ENCODE measurements around the gene CD9.

CD9 gene

DNA sequence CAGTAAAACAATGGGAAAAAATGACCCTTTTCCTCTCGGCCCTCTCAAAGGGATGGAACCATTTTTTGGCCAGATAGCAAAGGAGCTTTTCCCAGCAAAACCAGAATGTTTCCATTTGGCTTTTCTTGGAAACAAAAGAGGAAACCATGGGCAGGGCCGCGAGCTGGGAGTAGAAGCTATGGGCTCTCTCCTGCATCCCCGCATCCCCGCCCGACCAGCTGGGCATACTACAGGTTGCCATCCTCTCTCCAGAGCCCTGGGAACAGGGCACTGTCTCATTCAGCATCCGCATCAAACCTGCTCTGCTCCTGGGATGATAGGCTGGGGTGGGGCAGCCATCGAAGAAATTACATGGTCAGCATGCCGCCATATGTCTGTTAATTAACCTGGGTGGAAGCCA, 20.9 kb downstream of the CD9 start:
- no peak for DNase-seq (ENCODE audit: low spot score)

DNA sequence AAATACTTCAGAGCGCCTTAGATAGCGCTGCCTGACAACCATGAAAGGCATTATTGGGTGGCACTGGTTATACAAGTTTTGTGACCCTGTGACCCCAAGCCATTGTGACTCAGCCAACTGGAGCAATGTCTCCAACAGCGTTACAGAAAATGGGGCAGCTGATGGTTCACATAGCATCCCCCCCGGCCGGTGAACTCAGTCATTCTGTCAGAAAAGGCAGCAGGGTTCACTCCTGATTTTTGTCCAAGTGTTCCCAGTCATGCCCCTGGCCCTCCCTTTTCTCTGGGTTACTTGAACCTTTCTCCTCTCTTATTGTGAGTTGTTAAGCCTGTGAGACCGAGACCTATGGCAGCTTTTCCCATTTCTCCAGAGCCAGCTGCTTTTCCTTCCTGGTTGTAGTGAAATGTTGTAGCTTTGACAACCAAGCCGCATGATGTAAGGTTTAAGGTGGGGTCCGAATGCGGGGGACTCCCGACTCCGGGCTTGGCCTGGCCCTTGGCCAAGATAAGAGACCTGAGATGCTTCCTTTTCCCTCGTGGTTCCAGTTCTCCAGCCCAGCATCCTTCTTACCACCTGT, 22.0 kb downstream of the CD9 start:
- no peak for DNase-seq (ENCODE audit: low spot score)

DNA sequence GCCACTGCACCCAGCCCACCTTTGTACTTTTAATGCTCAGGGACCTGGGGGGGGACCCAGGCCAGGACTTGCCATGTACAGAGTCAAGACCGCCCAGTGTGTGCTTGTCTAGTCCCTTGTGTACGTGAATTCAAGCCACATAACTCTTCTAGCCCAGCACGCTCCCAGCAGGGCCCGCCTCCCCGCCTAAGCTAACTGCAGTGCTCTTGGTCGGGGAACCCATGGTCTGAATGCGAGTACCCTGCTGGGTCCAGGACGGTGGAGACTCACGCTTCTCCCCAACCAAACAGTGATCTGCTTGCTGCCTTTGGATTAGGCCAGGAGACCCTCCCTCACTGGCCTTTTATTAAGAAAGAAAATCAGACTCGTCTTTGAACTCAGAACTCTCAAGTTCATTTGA, 23.3 kb downstream of the CD9 start:
- DNase-seq (ENCODE audit: low spot score): no peak

- DNase-seq (ENCODE audit: low spot score): no peak
Measured at GRCh38 chr12:6224550-6224949, 24.4 kb downstream of the CD9 start.

GRCh38 chr12:6225630-6226001, 25.4 kb downstream of the CD9 start:
- DNase-seq (ENCODE audit: low spot score): no peak

GRCh38 chr12:6226002-6226678, 25.9 kb downstream of the CD9 start:
- DNase-seq (ENCODE audit: low spot score): peak; percentile 42

DNA sequence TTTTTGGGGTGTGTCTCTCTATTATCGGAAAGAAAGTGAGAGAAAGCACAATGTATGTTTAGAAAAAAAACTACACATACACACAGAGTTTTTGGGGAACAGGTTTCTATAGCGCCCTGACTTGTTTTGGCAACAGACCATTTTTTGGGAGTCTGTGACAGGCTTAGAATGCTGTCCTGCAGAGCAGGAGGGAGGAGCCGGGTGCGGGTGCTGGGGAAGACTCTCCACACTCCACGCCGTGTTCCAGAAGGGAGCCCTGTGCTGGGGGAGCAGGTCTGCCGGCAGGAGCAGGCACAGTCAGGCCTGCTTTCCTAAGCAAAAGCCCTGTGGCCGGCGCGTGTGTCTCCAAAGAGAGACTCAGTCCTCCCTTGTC, 26.5 kb downstream of the CD9 start:
- peak; percentile 25 for DNase-seq (ENCODE audit: low spot score)

- DNase-seq (ENCODE audit: low spot score): peak; percentile 47
Measured at GRCh38 chr12:6228535-6229223, 28.5 kb downstream of the CD9 start.

- peak; percentile 92 for DNase-seq (ENCODE audit: low spot score)
Measured at GRCh38 chr12:6229224-6230218, 29.3 kb downstream of the CD9 start.

GRCh38 chr12:6230321-6231110, 30.3 kb downstream of the CD9 start:
- DNase-seq (ENCODE audit: low spot score): no peak

GRCh38 chr12:6231359-6232268, 31.4 kb downstream of the CD9 start:
- no peak for DNase-seq (ENCODE audit: low spot score)

DNA sequence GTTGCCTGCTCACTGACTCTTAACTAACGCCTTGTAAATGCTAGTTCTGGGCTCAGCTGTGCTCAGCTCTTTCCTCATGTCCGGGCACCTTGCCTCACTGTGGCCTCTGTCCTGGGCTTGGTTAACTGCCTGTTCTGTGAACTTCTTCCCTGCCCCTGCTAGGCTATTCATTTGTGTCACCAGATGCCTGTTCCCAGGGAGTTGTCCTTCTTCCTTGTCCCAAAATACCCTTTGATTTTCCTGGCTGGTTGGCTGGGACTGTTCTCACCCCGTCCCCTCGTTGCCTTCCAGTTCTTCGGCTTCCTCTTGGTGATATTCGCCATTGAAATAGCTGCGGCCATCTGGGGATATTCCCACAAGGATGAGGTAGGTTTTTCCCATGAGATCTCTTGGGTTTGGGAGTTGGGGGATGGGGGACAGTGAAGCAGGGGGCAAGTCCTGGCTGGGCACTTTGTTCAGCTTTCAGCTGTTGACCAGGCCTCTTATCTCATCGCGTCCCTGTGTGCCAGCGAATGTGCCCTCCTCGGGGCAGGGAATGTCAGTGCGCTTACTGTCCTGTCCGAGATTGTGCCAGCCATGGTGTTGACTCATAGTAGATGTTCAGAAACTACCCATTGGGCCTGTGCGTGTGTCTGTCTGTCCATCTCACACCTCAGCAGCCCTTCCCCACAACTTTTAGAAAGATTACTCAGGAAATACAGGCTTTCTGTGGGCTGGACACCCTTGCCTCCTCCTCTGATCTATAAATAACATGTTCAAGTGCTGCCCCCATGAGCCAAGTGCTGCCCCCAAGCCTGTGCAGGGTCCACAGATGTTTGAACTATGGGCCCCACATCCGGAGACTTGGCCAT, 33.1 kb downstream of the CD9 start:
- no peak for DNase-seq (ENCODE audit: low spot score)

GRCh38 chr12:6234214-6234613, 34.0 kb downstream of the CD9 start:
- no peak for DNase-seq (ENCODE audit: low spot score)

GRCh38 chr12:6234906-6235305, 34.7 kb downstream of the CD9 start:
- no peak for DNase-seq (ENCODE audit: low spot score)

DNA sequence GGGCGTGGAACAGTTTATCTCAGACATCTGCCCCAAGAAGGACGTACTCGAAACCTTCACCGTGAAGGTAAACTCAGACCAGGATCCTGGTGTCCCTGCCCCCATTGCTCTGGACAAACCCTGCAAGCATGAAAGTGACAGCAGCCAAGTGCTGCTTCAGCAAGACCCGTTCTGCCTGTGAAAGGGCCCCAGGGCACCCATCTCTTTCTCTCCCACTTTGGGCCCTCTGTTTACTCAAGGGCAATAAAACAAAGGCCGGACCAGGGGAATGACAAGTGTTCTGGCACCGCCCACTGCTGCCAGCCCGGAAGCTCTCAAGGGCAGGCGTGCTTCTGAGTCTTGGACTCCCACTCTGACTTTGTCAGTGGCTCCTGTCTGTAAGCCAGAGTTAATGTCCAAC, 35.3 kb downstream of the CD9 start:
- DNase-seq (ENCODE audit: low spot score): peak; percentile 76

DNA sequence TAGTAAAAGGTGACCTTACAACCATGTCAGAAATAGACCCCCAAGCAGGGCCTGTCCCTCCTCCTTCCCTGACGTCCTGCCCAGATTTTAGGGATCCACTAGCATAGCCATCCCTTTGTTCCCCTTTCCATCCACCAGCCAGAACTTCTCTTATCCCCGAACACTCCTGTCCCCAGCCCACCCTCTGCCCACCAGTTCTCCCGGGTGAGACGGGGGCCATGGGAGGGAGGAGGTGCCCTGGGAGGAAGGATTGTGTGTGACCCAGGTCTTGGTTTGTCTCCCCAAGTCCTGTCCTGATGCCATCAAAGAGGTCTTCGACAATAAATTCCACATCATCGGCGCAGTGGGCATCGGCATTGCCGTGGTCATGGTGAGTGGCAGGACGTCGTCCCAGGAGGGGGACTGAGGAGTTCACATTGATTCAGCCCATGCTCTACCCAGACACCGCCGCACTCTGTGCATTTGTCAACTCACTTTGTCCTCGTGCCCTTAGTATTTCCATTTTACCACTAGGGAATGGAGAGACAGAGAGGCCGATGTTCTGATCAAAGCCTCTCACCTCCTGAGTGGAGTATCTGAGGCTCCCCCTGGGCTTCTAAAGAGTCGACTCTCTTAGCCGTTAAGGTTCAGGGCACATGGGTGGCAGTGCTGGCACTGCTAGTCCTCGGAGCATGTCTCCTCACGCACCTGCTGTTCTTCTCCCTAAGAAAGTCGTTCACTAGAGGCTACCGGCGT, 35.9 kb downstream of the CD9 start:
- DNase-seq (ENCODE audit: low spot score): no peak

DNA sequence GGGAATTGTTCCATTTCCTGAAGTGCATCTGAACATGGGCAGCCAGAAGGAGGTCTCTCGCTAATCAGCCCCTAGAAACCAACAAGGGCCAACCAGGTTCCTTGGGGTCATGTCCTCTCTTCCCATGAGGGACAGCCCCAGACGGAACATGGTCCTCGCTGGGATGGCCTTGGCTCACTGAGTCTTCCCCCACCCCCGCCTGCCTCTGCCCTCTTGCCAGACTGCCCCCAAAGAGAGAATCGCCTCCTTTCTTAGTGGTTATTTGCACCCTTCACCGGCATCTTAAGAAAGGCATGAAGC, 36.4 kb downstream of the CD9 start:
- no peak for DNase-seq (ENCODE audit: low spot score)

- DNase-seq (ENCODE audit: low spot score): no peak
Measured at GRCh38 chr12:6237830-6238229, 37.6 kb downstream of the CD9 start.

DNA sequence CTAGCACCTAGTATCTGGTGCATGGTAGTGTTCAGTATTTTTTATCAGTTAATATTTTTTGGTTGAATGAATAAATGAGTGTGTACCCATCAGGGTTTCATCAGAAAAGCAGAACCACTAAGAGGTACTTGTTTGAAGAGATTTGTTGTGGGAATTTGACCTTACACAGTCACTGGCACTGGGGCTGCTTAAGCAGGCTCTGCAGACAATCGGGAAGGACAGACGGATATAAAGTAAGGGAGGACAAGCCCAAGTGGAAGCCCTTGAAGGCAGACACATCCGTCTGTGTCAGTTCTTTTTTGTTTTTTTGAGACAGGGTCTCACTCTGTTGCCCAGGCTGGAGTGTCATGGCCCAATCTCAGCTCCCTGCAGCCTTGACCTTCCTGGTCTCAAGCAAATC, 38.7 kb downstream of the CD9 start:
- no peak for DNase-seq (ENCODE audit: low spot score)
